ENCODE measurements around the gene STK32C.
"Not testable (repeated sequence)": the region's sequence is repeated elsewhere in the genome, so short reads cannot be mapped to it uniquely, and the experiment has no call there.

The STK32C gene

GRCh38 chr10:132227851-132228390 is 79.8 kb downstream of the STK32C start:
- DNase-seq, result no peak

- no peak for DNase-seq
These were observed 81.0 kb downstream of the STK32C start for GRCh38 chr10:132226586-132227405.

DNA sequence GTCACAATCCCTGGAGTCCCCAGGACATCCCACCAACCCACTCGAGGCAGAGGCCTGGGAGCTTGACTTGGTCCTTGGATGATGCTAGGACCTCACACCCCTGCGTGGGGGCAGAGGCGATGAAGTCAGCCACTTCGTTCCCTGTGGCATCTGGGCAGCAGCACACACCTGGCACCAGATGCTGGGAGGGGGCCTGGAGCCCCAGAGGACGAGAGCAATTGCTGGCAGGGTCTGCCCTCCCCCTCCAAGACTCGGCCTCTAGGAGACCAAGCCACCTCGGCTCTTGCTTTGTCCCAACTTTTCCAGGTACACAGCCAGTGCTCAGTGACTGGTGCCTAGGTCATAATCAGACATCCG is 81.9 kb downstream of the STK32C start:
- no peak for DNase-seq

- no peak for DNase-seq
These were observed 82.5 kb downstream of the STK32C start for GRCh38 chr10:132225073-132225848.

GRCh38 chr10:132224343-132225072 is 83.2 kb downstream of the STK32C start:
- no peak for DNase-seq

GRCh38 chr10:132223611-132224342 is 84.0 kb downstream of the STK32C start:
- no peak for DNase-seq

DNA sequence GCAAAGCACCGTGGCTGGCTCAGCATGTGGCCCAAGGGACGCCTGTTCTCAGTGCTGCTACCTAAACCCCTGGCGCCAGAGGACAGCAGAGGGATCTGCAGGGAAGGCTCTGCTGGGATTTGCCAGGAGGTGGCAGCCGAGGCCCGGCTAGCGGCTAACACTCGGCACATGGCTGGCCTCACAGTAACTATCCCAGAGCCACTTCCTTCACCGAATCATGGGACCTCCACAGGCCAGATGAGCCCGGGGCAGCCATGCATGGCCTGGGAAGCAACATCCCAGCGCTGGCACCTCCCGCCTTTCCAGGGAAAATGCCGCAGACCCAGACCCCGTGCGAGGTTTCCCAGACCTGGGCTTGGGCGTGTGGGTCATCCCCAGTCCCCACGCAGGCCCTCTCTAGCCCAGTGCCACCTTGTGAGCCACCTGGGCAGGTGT is 84.6 kb downstream of the STK32C start:
- DNase-seq, result no peak

DNA sequence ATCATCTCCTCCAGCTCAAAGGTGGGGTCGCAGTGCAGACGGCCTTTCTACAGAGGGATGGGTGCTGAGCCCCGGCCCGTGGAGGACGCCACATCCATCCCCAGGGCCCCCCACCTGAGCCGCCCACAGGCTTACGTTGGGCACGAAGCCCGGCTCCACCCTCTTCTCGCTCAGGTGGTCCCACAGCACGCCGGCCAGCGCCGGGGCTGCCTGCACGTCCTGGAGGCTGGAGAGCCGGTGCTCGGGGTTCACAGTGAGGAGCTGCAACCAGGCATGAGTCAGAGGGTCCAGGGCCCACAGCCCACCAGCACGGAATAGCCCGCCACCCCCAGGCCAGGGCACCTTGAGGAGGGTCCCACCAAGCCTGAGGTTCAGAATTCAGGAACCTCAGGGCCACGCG is 85.0 kb downstream of the STK32C start:
- no peak for DNase-seq

GRCh38 chr10:132220996-132221395 is 86.8 kb downstream of the STK32C start:
- not testable (repeated sequence) for DNase-seq

GRCh38 chr10:132220061-132220460 is 87.7 kb downstream of the STK32C start:
- DNase-seq, result no peak

DNA sequence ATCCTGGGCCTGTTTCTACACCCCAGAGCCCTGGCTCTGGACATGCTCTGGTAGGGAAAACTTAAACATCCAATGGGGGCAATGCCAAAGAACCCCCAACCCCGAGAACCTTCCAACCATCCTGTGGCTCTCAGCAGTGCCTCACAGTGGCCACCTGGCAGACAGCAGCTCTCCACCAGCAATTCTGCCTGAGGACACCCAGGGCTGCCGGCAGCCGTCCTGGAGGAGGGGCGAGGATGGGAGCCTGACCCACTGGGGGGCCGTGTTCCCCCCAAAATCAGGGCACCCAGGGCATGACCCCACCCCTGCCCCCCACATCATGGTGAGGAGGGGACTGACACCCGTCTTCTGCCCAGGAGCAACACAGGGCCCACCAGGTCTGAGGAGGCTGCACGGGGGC is 88.3 kb downstream of the STK32C start:
- DNase-seq, result no peak

DNA sequence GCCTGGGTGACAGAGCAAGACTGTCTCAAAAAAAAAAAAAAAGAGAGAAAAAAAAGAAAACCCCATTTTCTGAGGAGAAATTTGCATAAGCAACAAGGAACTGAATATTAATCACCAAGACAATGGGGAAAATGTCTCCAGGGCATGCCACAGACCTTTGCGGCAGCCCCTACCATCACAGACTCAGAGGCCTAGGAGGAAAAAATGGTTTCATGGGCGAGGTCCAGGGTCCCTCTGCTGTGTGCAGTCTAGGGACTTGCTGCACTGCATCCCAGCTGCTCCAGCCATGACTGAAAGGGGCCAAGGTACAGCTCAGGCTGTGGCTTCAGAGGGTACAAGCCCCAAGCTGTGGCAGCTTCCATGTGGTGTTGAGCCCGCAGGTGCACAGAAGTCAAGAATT is 91.3 kb downstream of the STK32C start:
- DNase-seq, result not testable (repeated sequence)

- no peak for DNase-seq
These were observed 93.8 kb downstream of the STK32C start for GRCh38 chr10:132213917-132214316.

DNA sequence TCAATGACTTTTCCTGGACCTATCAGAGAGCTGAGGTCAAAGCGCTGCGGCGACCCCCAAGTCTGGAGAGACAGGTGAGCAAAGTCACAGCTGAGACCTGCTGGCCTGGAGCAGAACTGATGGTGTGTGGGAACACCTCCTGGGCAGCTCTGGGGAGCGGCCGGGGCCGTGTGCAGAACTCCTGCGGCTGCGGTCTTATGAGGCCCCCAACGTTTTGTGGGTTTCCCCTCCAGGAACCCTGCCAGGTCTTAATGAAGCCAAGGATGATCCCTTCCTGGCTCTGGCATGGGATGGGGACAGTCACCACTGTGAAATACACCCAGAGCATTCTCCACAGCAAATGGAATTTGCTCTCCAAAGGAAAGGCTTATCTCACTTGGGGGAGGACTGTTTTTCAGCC is 94.9 kb downstream of the STK32C start:
- no peak for DNase-seq

DNA sequence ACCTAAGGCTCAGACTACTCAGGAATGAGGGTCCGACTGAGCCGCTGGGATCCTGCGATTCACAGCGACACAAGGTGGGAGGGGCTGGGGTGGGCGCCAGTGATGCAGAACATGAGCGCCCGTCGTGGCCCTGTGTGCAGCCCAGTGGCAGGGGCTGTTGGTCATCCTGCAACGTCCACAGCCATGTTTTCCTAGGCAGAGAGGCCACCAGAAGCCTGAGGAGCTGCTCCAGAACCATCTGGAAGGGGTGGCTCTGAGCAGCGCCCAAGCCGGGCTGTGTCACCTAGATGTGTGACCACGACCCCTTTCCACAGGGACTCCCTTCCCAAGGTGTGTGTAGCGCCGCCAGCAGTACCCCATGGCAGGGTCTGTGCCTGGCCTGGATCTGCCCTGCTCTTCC is 96.5 kb downstream of the STK32C start:
- DNase-seq, result no peak

- DNase-seq, result no peak
These were observed 97.0 kb downstream of the STK32C start for GRCh38 chr10:132210766-132211165.

- no peak for DNase-seq
These were observed 97.7 kb downstream of the STK32C start for GRCh38 chr10:132209978-132210530.

- no peak for DNase-seq
These were observed 98.6 kb downstream of the STK32C start for GRCh38 chr10:132209130-132209529.

DNA sequence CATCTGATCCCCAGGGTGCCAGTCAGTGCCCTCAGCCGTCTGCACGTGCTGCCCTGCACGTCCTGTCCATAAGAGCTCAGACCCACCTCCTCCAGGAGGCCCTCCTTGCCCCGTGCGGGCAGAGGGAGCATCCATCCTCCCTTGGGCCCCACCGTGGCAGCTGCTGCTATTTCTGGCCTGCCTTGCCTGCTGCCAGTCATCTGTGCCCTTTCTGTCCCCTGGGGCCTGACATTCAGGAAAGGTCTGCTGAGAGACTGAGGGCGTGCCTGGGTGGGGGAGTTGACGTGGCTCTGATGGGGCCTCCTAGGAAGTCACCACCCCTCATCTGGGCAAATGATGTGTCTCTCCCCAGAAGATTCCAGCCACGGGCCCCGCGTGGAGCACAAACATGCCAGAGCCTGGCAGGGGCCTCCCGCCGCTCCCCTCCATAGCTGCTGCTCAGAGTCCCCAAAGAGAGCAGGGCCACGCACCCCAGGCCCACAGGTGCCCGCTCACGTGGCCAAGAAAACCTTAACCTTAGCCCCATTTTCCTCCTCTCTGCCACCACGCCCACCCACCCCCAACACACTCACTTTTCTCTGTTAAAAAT is 99.2 kb downstream of the STK32C start:
- no peak for DNase-seq

DNA sequence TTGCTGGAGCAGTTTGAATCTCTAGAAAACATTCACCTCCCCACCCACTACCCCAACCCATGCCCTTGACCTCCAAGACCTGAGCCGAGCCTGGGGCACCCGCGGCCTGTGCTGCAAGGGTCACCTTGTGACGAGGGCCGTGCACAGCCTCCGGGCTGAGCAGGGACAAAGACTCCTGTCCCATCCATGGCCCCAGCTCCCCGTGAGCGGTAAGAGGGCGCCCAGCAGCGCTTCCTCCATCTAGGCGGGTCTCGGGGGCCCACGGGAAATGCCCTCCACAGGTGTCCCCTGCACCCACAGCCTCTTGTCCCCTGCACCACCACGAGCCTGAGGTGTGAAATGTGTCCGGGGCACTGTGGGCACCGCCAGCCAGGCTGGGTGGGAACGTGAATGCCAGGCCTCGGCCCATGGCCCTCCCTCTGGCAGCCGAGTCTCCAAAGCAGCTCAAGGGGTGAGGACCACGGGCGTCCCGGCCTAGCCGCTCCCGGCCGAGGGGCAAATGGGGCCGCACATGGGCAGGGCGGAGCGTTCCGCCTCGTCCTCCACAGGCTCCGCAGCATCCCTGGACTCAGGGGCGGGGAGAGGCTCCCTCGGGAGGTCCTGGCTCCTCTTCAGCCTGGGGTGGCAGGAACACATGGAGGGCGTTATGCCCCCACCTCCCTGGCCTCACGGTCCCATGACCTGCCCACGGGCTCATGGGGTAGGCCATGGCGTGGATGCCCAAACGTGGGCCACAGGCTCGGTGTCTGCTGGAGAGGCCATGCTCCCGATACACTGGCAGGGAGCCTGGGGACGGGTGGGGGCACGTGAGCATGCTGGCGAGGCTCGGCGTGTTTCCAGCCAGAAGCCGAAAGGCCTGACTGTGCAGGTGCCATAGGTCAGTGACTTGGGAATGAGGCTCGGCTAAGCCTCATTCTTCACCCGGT is 100.0 kb downstream of the STK32C start:
- no peak for DNase-seq
